T-helper 2 cell treated with Interferon-gamma antibody and Interleukin-4, amounts not matched to agents 100 ng/mL and 5 ng/mL, for 36 hours (primary cell): ENCODE measurements around the gene AKT1S1. TPM values are rescaled to one million over a fixed set of nuclear protein-coding genes. Genes with fewer than 3 reads are reported as not detected.

Experiments
- intact Hi-C: fragments of 100-400 bp; cut with micrococcal nuclease; formaldehyde crosslinking; loops from one replicate; pipeline ENCODE4 v1.15.1; 2023
- total RNA-seq: library from RNA; stranded (reverse); gene quantifications from 2 replicates; pipeline ENCODE4 v1.2.3, GENCODE V29; 2022

Gene AKT1S1
- total RNA-seq, 1 donor from 2014 or later = 18.4 TPM

DNA sequence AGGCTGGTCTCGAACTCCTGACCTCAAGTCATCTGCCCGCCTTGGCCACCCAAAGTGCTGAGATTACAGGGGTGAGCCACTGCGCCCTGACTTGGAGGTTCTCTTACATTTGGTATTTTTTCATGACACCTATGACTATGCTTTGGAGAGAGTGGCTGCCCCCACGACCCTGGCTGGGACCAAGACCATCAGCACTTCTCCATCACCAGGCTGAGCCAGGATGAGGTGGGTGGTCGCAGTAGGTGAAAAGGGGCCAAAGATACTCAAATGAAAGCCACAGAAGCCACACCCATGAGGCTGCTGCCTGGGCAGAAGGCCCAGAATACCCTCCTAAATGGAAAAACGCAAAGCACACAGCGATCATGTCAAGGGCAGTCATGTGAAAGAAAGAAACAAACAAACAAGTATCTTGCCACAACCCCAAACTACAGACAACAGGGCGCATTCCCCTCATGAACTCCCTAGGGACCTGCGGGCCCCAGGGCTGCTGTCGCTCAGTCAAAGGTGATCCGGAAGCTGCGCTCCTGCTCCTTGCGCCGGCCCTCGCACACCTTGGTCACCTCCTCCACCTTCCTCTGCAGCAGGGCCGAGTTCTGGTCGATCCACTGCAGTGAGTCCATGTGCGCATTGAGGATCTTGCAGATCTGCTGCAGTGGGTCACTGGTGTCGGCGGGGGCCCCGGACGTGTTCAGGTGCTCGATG lies 30.7 kb upstream of the AKT1S1 start:
- intact Hi-C loops = no loop called here

DNA sequence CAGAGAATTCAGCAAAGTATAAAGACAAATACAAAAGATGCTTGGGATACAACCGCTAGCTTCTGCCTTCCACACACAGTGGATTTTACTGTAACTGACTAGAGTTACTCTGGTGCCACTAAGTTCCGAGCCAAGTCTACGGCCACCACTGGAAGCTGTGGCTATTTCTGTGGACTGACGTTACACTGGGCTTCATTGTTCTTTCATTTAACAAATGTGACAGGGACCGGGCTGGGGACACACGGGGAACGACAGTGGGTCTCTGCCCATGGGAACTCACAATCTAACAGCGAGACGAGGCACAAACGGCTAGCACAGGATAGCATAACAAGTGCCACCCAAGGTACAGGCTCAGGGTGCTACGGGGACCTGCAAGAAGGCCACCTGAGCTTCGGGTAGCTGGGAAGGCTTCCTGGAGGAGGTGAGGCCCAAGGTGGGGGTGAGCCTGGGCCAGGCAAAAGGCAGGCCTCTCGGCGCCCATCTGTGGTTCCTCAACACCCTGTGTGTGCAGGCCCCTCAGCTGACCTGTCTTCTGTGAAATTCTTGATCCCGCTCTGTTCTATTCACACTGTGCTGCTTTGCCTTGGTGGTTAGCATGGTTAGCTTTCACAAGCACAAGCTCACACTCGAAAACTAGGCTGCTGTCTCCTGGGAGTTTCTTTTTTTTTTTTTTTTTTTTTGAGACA lies 29.9 kb upstream of the AKT1S1 start:
- intact Hi-C loops = no loop called here

DNA sequence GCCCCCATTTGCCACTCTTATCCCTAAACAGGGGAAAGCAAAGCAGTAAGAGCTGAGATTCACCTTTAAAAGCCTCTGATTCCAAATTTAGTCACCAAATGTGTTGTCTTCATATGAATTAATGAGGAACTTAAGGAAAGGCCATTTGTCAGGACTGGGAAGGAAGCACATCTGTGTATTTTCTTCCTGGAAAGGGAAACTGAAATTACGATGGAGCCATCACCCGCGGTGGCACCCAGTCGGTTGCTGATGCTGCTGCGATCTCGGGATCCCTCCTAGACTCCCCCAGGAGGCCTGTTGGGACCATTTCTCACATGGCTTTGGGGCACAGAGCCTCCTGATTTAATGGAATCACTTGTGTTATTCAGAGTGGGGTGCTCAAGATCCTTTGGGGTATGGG lies 27.0 kb upstream of the AKT1S1 start:
- intact Hi-C loops = no loop called here

DNA sequence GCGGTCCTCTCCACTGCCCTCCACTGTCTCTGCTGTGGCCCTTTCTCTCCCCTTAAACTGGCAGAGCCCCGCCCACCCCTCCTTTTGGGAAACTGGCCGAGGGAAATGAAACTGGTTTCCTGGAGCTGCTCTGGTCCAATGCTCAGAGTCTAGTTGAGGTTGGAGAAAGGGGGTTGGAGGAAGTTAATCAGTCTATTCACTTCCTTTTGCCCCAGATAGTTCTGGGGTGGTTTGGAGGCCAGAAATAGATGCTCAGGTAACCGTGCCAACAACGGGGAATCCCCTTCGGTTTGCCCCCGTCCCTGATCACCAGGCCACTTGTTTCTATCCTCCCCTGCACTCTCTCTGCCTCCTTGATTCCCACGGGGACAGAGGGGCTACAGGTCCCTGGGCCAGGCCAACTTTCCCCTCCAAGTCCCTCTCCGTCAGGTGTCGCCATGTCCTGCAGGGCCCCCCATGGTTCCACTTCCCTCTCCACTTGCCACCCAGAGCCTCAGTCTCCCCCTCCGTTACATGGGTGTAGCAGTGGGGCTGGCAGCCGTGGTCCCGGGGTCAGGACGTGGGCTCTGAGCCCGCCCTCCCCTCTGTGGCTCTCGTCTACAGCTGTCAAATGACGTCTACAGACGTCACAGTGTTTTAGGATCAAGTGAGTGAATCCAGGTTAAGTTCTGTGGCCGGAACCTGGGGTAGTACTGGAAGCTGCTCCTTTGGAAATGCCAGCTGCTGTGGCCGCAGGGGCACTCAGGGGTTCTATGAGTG lies 19.9 kb upstream of the AKT1S1 start, which contains the start of gene IL4I1:
Gene IL4I1 (minus strand): TSS at position 25 of the 759 bp plus-strand sequence. CDS start 727 bp downstream, outside the sequence.
- intact Hi-C loops = loop anchor here (1.0 kb wide), 1 partner anchor 33 kb away; no protein-coding TSS in a partner anchor

DNA sequence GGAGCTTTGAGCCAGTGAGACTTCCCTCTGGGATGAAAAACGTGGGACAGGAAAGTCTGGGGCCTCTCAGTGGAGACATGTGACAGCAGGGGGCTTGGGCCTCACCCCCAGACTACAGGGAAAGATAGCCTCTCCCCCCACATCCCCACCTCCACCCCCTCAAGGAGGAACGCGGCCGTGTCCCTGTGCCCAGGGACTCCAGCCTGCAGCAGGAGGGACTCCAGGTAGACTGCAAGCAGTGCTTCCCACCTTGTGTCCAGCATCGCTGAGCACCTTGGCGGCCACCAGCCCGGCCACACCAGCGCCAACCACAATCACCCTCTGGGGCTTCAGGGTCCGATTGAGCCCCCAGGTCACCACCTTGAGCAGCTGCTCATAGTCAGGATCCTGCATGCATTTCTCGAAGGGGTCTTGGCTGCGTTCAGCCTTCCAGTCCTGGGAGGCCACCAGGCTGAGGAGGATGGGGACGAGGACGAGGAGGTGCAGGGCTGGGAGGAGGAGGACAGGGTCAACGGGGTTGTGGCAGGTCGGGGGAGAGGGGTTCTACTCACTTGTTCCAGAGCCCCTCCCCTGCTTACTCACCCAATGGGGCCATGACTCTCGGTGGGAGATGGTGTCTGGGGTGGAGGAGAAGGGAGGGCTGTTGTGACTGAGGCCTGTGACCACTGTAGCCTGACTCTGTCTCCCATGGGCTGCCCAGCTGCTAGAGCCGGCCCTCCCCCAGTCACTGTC lies 18.6 kb upstream of the AKT1S1 start:
- intact Hi-C loops = no loop called here

DNA sequence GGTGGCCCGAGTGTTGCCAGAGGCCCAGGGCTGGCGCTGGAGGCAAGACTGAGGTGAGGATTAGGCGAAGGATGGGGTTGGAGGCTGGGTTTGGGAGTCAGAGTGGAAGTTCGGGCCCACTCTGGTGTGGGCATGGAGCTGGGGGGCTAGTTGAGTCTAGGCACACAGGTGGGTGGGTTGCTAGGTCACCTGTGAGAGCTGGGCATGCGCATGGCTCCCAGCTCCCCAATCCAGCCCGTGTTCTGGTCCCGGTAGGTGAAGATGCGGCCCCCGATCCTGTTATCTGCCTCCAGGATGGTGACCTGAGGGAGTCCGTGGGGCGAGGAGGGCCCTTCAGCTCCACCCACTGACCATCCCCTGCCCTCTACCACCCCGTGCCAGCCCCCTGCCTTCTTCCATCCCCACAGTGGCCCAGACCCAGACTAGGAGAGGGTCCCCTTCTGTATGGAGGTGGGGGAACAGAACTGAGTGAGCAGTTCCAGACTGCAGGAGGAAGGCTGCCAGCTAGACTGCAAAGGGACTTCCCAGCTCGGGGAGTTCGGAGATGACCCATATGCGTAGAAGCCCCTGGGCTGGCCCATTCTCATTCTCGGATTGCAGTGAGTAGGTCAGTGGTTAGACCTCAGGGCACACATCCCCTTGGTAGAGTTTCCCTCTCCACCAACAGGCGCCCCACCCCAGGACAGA lies 17.9 kb upstream of the AKT1S1 start:
- intact Hi-C loops = no loop called here

DNA sequence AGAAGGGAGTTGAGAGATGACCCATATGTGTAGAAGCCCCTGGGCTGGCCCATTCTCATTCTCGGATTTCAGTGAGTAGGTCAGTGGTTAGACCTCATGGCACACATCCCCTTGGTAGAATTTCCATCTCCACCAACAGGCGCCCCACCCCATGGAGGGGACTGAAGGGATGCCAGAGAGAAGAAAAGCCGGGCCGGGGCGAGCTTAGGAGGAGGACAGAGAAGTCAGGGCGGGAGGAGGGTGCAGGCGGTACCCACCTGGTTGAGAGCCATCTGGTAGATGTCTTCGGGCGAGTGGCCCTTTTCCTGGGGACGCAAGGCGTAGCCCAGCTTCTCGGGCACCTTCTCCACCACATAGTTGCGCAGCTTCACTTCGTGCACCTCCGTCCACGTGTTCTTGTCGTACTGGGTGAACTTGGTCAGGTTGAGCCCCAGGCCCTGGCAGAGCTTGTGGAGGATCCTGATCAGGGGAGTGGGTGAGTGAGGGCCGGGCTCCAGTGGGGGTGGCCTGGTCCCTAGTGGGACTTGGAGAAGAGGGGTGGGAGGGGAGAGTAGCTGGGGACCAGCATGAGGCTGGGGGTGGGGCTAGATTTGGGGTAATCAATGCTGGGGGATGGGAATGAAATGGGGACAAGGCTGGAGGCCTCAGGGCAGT lies 17.0 kb upstream of the AKT1S1 start:
- intact Hi-C loops = no loop called here

DNA sequence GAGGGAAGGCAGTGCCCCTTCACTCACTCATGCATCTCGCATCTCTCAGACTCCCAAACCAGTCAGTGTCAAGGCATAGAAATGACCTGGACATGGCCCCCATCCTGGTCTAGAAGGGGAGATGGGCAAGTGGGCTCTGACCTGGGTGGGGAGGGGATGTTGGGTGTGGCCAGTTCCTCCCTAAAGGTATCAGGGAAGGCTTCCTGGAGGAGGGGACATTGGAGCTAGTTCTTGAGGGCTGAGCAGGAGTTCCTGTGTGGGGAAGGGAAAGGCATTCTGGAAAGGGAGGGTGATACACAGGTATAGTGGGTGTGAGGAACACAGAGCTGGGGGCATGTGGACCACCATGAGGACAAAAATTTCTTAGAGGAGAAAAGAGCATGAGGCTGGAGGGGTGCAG lies 15.6 kb upstream of the AKT1S1 start:
- intact Hi-C loops = no loop called here

DNA sequence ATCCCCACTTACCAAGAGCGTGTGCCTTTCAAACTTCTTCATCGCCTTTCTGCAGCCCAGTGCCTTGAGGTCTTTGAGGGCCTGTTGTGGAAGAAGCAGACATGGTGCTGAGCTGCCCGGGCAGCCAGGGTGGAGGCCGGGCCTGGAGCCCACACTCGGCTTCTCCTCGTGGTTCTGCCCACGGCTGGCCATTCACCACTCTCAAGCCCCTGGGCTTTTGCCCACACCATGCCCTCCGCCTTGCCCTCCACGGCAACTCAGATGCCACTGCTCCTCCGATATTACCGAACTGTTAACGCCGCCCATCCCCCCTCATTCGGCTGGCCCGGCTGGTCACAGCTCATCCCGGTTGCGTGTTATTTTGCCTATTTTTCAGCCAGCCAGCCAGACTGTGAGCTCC lies 14.2 kb upstream of the AKT1S1 start:
- intact Hi-C loops = no loop called here

DNA sequence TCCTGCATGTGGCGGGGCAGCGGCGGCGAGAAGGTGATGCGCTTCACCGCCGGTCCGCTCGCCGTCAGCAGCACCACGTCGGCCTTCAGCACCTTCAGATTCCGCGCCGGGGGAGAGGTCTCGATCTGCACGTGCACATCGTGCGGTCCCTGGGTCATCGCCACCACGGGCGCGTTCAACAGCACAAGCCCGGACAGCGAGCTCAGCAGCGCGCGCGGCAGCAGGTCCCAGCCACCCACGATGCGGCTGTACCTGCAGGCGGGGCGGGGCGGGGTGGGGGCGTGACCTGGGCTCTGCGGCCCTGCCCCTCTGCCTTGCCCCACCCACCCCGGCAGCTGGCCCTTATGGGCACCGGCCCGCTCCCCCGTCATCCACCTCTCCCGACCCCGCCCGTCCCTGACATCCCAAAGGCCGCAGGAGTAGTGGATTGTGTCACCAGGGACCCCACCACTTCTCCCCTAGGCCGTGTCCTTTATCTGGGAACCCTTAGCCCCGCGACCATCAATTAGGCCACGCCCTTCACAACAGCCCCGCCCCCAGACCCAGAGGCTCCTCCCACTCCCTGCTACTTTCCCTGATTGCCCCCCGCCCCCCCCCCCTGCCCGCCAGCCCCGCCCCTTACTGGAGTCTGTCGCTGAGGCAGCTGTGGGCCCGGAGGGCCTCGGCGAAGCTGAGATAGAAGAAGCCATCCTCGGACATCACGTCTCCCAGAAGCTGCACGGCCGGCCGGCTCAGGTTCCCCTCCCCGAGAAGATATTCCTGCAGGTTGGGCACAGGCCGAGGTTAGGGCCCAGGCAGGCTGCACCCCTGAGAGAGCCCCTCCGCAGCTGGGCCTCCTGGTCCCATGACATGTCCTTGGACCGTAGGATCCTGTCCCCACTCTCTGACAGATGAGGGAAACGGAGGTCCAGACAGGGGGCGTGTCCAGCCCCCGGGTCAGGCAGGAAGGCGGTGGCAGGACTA lies 13.5 kb upstream of the AKT1S1 start:
- intact Hi-C loops = loop anchor here (1.0 kb wide), 1 partner anchor 13 kb away; the partner anchor contains the start of genes AKT1S1 and TBC1D17

DNA sequence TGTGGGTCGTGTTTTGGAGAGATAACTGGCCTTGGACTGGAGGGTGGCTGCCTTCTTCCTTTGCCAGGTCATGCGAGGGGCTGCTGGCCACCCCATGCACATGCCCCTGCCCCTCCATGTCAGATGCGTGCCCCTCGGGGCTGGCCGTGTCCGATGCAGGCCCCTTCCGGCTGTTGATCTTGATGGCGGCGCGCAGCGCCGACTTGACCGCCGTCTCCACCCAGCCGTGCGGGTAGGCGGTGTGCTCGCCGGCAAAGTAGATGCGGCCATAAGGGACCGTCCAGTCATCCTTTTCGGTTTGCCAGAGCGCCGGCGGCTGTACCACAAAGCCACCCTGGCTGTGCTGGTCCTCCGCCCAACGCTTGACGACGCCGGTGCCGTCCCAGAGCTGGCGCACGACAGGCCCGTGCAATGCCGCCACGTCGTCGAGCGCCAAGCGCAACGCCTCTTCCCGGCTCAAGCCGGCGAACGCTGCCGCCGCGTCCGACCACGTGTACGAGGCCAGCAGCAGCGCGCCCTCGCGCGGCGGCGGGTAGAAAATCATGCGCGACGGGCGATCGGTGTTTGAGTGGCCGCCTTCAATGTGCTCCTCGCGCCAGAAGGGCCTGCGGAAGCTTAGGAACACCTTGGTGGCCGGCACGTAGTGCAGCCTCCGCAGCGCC lies 12.7 kb upstream of the AKT1S1 start:
- intact Hi-C loops = loop anchor here (1.0 kb wide), 1 partner anchor 13 kb away; the partner anchor contains the start of genes AKT1S1 and TBC1D17

DNA sequence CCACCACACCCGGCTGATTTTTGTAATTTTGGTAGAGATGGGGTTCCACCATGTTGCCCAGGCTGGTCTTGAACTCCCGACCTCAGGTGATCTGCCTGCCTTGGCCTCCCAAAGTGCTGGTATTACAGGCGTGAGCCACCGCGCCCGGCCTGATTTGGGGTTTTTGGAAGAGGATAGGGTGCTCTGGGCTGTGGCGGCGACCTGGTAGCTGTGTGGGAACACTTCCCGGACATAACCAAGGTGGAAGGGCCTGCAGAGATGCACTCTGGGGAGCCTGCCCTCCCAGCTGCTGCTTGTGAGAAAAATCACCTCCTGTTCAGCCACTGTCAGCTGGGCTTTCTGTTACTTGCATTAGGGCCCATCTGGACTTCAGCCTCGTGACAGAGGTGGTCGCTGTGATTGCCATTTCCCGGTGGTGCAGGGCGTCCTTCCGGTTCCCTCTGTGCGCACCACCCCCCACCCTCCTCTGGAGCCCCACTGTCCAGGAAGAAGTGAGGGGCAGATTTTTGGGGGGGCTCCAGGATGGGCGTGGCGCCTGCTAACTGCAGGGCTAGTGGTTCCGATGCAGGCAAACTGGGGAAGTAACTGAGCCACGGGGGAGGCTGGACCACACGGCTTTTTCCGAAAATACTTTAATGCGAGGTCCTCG lies 12.0 kb upstream of the AKT1S1 start:
- intact Hi-C loops = no loop called here

DNA sequence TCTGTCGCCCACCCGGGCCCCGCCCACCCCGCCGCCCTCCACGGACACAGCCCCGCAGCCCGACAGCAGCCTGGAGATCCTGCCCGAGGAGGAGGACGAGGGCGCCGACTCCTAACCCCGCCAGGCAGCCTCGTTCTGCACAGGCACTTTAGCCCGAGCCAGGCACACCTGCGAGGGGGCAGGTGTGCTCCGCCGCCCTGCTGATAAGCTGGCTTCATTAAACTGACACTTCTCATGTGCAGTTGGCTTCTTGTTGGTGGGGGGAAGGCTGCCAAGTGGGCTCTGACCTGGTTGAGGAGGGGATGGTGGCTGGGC lies 11.3 kb upstream of the AKT1S1 start:
- intact Hi-C loops = no loop called here

DNA sequence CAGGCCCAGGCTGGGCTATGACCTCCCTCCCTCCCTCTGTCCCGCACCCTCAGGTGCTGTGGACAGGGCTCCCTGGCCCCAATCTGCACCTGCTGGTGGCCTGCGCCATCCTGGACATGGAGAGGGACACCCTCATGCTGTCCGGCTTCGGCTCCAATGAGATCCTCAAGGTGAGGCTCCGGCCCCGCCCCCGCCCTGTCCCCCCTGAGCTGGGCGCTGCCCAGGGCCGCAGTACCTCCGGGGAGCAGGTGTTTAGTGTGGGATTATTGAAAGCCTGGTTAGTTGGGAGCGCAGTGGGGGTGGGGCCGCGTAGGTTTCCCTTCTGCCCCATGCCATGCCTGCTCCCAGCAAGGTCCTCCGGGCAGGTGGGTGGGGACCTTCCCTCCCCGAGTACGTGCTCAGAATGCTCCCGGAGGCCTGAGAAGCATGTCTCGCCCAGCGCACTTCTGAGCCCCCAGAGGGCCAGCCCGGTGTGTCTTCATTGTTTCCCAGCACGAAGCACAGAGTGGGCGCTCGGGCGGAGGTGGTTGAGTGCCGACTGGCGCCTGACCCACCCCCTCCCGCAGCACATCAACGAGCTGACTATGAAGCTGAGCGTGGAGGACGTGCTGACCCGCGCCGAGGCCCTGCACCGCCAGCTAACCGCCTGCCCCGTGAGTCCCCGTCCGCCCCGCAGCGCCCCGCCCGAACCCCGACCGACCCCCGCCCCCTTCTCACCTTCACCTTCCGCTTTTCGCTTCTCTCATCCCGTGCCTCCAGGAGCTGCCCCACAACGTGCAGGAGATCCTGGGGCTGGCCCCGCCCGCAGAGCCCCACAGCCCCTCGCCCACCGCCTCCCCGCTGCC lies 10.7 kb upstream of the AKT1S1 start:
- intact Hi-C loops = no loop called here

DNA sequence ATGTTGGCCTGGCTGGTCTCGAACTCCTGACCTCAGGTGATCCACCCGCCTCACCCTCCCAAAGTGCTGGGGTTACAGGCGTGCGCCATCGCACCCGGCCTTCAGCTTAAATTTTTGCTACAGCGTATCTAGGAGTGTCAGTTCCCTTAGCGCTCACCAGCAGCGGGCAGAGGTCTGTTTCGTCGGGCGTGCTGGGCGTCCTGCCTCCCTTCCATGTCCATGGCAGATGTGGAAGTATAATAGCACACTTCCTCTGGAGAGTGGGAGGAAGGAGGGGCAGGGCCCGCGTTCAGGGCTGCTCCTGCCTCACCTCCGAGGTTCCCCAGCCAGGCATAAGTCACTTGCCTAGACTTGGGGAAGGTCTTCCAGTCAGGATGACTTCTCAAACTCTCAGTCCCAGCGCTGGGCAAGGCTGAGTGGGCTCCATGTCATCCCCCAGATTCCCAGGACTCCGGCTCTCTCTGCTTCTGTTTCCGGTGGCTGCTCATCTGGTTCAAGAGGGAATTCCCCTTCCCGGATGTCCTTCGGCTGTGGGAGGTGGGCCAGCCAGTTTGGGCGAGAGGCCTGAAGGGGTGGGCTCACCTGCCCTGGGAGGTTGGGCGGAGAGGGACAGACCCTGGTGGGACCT lies 10.0 kb upstream of the AKT1S1 start:
- intact Hi-C loops = no loop called here

DNA sequence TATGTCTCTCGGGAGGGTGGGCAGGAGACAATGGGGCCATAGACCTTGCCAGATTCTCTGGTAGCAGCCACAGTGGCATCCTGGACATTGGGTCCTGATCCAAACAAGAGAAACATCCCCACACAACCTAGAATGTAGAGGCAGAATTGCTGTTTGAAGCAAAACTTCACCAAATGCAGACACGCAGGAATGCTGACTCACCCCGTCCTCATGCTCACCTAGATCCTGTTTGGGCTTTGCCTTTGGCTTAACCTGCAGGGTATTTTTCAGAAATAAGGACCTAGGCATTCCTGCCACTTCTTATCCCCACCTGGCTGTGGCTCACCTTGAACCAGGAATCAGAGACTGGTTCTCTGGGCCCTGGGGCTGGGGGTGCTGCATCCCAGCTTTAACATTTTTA lies 7.6 kb upstream of the AKT1S1 start:
- intact Hi-C loops = no loop called here

DNA sequence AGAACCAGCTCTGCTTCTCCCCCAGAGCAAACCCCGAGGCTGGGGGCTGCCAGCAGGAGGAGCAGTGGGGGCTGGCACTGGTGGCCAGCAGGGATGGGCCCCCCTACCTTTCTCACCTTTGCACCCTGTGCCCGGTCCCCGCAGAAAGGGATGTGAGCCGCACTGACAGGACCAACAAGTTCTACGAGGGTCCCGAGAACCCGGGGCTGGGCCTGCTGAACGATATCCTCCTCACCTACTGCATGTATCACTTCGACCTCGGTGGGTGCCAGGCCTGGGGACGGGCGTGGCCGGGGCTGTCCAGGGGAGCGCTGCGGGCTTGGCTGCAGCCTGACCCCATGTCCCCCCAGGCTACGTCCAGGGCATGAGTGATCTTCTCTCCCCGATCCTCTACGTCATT lies 7.0 kb upstream of the AKT1S1 start:
- intact Hi-C loops = no loop called here
